Islet of Langerhans (tissue), 1 donor: Measurements from ENCODE around the gene C1D.
A peak's percentile ranks its signal among the peaks of the same experiment; 100 is the strongest.

Experiments
- FAIRE-seq: peaks from one replicate; lab custom pipeline; 2011; peaks lifted over from hg19 to GRCh38; lab: Jason Lieb, UNC

Gene C1D

DNA sequence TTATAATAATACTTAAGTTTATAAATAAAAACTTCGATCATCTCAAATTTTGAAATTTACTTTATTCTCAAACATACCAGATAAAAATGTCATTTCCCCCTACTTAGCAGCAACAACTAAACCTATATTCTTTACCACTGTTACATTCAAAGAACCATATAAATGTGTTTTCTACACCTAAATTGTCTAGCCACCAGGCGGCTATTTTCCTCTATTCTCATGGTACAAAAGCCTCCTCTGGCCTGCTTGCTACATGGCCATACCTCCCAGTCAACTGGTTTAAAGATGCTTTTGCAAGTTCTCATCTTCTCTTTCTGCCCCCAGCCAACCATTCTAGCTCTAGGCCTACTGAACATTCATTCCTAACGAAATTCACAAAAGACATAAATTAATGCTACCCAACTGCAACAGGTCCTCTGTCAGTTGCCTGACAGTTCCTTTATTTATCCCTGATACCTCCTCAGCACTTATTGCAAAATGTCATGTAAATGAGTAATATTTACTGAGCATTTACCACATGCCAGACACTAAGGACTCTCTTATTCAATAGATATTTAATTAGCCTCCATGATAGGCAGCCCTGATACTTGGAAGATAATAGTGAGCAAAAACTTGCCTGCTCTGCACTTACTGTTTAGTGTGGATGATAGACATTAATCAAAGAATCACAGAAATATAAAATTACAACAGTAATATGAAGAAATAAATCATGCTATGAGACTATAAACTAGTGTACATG, 5.0 kb downstream of the C1D start:
- no peak for FAIRE-seq

GRCh38 chr2:68052717-68053422, 9.9 kb downstream of the C1D start:
- FAIRE-seq, result no peak

DNA sequence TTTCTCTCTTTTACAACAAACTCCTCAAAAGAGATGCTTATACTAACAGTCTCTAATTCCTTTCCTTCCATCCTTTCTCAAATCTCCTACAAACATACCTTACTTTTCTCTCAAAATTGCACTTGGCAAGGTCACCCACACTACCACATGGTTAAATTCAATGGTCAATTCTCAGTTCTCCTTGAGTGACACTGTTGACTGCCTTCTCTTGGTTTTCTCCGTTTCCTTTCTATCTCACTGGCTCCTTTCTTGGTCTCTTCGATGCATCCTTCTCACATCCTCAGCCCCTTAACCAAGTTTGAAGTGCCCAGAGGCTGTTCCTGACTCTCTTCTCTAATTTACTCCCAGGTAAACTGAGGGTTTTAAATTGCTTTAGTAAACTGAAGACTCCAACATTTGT, 12.5 kb downstream of the C1D start:
- no peak for FAIRE-seq

GRCh38 chr2:68046642-68047240, 16.1 kb downstream of the C1D start:
- FAIRE-seq, result no peak

- FAIRE-seq, result peak; percentile 81
Measured at GRCh38 chr2:68046224-68046623, 16.6 kb downstream of the C1D start.

DNA sequence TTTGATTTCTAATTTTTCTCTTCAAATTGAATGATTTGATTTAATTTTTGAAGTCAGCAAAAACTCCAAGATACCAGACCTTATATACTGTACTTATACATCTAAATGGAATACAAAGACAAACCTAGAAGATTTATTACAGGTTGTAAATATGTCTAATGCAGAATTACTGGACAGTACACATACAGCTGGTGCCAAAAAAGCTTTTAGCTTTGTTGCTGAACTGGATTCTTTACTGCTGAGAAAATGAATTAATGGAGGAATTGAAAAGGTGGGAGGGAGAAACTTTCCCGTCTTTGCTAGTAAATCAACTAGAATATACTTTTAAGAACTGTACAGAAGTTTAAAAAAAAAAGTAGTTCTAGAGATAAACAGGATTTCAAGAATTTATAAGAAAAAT, 17.5 kb downstream of the C1D start:
- FAIRE-seq, result peak; percentile 96

DNA sequence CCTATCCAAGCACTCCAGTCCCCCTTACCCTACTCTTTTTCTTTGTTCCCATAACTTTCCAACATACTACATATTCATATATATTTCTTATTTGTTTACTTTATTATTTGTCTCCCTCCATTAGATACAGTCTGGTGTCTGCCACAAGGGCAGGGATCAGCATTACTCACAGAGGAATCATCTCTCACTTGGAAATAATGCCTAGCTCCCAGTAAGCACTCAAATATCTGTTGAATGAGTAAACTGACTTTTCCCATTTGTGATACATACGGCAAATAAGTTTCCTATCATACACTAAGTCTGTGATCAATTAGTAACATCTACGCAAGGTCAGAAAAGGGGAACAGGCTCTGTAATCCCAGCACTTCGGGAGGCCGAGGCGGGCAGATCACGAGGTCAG, 18.7 kb downstream of the C1D start:
- no peak for FAIRE-seq

GRCh38 chr2:68043695-68044094, 19.1 kb downstream of the C1D start:
- FAIRE-seq, result peak; percentile 56

GRCh38 chr2:68043032-68043431, 19.8 kb downstream of the C1D start:
- FAIRE-seq, result no peak

- no peak for FAIRE-seq
Measured at GRCh38 chr2:68041704-68042245, 21.0 kb downstream of the C1D start.

DNA sequence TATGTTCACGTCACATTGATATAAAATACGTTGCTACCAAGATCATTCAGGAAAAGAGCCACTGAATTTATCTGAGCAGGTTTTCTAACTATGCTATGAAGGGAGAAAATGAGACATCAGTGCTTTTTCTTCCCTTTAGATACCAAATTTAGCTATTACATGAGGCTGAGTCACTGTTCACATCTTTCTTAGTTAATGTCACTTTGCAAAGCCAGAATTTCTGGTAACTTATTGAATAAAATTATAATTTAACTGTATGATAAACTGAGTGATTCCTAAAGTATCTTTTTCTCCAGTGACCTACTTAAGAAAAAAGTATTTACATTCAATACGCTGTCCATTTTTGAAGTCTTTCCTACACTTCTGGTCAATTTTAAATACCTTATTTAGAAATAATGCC, 22.7 kb downstream of the C1D start:
- FAIRE-seq, result no peak

GRCh38 chr2:68039317-68039716, 23.5 kb downstream of the C1D start:
- FAIRE-seq, result peak; percentile 49

GRCh38 chr2:68032702-68033101, 30.1 kb downstream of the C1D start:
- FAIRE-seq, result no peak

- peak; percentile 100 for FAIRE-seq
Measured at GRCh38 chr2:68031542-68032160, 31.2 kb downstream of the C1D start.

DNA sequence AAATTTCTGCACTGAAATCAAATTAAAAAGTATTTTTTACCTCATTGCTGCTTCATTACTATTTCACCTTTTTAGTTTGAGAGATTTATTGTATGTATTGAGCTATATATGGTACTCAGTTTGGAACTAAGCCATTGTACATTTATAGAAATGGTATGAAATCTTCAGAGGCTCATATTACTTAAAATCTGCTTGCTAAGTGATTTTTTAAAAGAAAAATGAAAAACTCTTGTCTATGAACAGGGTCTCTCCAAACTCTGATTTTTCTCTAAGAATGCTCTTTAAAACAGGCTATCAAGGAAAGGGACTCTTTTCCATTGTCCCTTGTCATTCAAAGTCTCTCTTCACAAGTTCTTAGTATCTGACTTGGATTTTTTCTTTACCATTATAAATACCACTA, 31.8 kb downstream of the C1D start:
- no peak for FAIRE-seq

DNA sequence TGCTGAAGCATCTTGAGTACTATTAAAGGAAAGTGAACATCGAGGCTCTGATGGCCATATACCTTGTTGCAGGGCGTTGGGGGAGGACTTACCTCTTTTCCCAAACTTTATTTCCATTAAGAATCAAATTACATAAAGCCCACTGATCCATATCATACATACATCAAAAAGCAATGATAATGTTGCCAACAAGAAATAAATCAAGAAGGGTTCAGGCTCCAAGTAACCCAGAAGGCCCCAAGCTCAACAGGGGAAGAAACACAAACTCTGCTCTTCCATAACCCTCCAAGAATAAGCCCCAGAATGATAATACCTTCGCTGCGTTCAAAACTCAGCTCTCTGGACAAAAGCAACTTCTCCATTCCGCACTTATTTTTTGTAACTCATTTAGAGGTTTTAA, 32.3 kb downstream of the C1D start:
- no peak for FAIRE-seq

- no peak for FAIRE-seq
Measured at GRCh38 chr2:68027959-68028358, 34.8 kb downstream of the C1D start.

DNA sequence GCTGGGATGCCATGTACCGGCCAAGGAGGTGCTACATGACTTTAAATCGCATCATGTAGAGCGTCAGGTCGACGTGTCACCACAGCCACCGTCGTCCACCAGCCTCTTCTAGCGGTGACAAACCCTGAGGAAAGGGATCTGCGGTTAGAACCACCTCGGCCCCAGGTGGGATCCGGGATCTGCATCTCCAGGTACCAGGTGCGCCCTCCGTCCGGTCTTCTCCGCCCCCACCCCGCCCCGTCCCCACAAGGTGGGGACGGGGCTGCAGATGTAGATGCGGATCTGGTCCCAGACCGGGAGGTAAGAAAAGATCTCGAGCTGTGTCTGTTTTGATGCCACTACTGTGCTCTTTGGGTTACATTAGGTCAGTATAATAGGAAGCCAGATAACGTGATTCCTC, 38.4 kb downstream of the C1D start:
- FAIRE-seq, result no peak

GRCh38 chr2:68023904-68024303, 38.9 kb downstream of the C1D start:
- no peak for FAIRE-seq

DNA sequence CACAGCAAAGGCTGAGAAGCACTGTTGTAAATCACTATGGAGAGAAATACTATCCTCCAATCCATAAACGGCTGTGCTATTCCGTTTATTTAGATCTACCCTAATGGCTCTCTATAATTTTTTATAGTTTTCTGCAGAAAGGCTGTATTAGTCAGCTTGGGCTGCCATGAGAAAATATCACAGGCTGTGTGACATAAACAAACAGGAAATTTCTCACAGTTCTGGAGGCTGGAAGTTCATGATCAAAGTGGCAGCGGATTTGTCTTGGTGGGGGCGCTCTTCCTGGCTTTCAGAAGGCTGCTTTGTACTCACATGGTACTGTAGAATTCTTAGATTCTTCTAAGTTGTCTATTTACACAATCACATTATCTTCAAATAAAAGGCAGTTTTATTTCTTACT, 44.1 kb downstream of the C1D start:
- FAIRE-seq, result no peak

GRCh38 chr2:68009526-68009925, 53.3 kb downstream of the C1D start:
- no peak for FAIRE-seq

DNA sequence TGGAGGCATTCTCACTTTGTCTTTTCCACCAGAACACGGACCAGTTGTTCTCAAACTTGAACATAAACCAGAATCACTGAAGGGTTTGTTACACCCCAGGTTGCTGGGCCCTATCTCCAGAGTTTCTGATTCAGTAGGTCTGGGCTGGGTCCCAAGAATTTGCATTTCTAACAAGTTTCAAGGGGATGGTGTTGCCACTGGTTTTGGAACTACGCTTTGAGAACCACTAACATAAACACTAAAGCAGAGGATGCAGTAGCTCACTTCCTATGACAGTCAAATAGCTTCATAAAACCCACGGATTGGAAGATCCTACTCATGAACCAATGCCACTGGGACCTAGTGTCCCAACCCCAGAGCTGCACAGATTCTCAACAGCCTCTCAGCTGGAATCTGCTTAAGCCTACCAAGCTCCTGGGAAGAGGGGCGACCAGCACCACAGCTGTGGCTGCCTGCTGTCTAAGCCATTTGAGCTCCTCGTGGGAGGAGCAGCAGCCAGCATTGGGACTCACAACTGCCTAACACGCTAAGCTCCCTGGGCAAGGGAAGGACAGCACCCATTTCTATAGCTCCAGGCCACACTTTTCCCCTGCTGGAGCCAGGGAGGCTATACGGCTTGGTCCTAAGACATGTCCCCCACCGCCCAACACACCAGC, 62.5 kb downstream of the C1D start:
- no peak for FAIRE-seq
